HL-60 (cell line): ENCODE data around the gene HECW1.

Experiments
- DNase-seq, 2 experiments: peaks; one replicate each; pipeline ENCODE4 v3.0.0-alpha.2; 2010 to 2020; ENCODE audit warnings: low read depth in 1 of 2, low spot score in 1 of 2
- H3K27ac ChIP-seq: fragments of 250-450 bp; sonication (Bioruptor Pico); replicated peaks from 2 replicates; pipeline ENCODE4 v1.5.1; 2020; ENCODE audit warnings: mild to moderate bottlenecking, moderate library complexity
- H3K27me3 ChIP-seq: fragments of 250-450 bp; sonication (Bioruptor Pico); 2 replicates; pipeline ENCODE4 v1.5.1; 2021; ENCODE audit warnings: mild to moderate bottlenecking, moderate library complexity; ENCODE audit not compliant: insufficient read depth, poor library complexity, severe bottlenecking
- H3K4me3 ChIP-seq: replicated peaks from 2 replicates; pipeline ENCODE4 v1.5.1; 2011; ENCODE audit warnings: mild to moderate bottlenecking, control low read depth, low read length; ENCODE audit not compliant: insufficient read depth
- GABPA ChIP-seq: IDR thresholded peaks from 2 replicates; pipeline ENCODE4 v1.6.1; 2012; ENCODE audit warnings: low read depth
- POLR2AphosphoS5 ChIP-seq: IDR thresholded peaks from 2 replicates; pipeline ENCODE4 v1.6.1; 2012; ENCODE audit warnings: low read depth
- SPI1 ChIP-seq: IDR thresholded peaks from 2 replicates; pipeline ENCODE4 v1.6.1; 2012; ENCODE audit warnings: low read depth, mild to moderate bottlenecking, borderline replicate concordance
- TF ChIP-seq, protein P1 (sequence below): IDR thresholded peaks from one replicate; pipeline ENCODE4 v1.5.1; 2011; ENCODE audit warnings: low read length, control low read depth, inconsistent platforms; ENCODE audit not compliant: insufficient read depth
- TF ChIP-seq, protein P2 (sequence below): IDR thresholded peaks from 2 replicates; pipeline ENCODE4 v1.6.1; 2012; ENCODE audit warnings: low read depth; ENCODE audit not compliant: insufficient replicate concordance

Gene HECW1

DNA sequence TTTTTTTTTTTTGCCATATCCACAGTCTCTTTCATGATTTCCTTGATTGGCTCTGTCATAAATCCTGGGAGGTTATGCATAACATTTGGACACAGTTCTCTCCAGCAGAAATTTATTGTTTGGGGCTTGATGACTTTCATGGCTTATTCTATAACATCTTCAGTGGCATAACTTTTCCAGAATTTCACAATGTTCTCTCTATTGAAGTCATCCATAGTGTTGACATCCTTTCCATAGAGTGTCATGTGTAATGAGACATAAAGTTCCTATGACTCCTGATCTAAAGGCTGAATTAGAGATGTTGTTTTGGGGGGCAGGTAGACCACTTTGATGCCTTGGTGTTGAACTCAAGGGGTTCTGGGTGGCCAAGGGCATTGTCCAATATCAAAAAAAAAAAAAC, 433.8 kb downstream of the HECW1 start:
- no peaks in the 10 kb centered on the region for H3K27me3 ChIP-seq
- no peak overlapping the region for H3K27ac ChIP-seq
- TF ChIP-seq GABPA: no peak
- TF ChIP-seq, protein P1, sequence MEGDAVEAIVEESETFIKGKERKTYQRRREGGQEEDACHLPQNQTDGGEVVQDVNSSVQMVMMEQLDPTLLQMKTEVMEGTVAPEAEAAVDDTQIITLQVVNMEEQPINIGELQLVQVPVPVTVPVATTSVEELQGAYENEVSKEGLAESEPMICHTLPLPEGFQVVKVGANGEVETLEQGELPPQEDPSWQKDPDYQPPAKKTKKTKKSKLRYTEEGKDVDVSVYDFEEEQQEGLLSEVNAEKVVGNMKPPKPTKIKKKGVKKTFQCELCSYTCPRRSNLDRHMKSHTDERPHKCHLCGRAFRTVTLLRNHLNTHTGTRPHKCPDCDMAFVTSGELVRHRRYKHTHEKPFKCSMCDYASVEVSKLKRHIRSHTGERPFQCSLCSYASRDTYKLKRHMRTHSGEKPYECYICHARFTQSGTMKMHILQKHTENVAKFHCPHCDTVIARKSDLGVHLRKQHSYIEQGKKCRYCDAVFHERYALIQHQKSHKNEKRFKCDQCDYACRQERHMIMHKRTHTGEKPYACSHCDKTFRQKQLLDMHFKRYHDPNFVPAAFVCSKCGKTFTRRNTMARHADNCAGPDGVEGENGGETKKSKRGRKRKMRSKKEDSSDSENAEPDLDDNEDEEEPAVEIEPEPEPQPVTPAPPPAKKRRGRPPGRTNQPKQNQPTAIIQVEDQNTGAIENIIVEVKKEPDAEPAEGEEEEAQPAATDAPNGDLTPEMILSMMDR: no peak
- no peak for TF ChIP-seq POLR2AphosphoS5
- no peak overlapping the region for H3K4me3 ChIP-seq
- DNase-seq: no peak

DNA sequence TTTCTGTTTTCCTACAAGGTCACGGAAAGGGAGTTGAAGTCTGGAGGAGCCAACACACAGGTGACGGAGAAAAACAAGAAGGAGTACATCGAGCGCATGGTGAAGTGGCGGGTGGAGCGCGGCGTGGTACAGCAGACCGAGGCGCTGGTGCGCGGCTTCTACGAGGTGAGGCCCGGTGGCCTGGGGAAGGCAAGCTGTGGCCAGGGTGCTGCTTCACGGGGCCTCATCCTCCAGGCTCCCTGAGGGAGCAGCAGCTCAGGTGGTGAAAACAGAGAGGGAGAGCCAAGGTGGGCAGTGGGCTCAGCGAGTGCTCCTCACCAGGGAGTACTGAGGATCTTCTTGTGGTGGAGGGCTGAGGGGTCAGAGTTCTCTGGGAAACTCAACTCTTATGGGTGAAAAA, 438.0 kb downstream of the HECW1 start:
- Histone ChIP-seq H3K27me3 (no peaks in the 10 kb centered on the region), H3K27ac (no peak overlapping the region), H3K4me3 (no peak overlapping the region)
- DNase-seq: no peak
- TF ChIP-seq, protein P1: no peak
- TF ChIP-seq, protein P2, sequence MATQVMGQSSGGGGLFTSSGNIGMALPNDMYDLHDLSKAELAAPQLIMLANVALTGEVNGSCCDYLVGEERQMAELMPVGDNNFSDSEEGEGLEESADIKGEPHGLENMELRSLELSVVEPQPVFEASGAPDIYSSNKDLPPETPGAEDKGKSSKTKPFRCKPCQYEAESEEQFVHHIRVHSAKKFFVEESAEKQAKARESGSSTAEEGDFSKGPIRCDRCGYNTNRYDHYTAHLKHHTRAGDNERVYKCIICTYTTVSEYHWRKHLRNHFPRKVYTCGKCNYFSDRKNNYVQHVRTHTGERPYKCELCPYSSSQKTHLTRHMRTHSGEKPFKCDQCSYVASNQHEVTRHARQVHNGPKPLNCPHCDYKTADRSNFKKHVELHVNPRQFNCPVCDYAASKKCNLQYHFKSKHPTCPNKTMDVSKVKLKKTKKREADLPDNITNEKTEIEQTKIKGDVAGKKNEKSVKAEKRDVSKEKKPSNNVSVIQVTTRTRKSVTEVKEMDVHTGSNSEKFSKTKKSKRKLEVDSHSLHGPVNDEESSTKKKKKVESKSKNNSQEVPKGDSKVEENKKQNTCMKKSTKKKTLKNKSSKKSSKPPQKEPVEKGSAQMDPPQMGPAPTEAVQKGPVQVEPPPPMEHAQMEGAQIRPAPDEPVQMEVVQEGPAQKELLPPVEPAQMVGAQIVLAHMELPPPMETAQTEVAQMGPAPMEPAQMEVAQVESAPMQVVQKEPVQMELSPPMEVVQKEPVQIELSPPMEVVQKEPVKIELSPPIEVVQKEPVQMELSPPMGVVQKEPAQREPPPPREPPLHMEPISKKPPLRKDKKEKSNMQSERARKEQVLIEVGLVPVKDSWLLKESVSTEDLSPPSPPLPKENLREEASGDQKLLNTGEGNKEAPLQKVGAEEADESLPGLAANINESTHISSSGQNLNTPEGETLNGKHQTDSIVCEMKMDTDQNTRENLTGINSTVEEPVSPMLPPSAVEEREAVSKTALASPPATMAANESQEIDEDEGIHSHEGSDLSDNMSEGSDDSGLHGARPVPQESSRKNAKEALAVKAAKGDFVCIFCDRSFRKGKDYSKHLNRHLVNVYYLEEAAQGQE: no peak
- no peak for TF ChIP-seq POLR2AphosphoS5
- TF ChIP-seq SPI1: no peak
- no peak for TF ChIP-seq GABPA

DNA sequence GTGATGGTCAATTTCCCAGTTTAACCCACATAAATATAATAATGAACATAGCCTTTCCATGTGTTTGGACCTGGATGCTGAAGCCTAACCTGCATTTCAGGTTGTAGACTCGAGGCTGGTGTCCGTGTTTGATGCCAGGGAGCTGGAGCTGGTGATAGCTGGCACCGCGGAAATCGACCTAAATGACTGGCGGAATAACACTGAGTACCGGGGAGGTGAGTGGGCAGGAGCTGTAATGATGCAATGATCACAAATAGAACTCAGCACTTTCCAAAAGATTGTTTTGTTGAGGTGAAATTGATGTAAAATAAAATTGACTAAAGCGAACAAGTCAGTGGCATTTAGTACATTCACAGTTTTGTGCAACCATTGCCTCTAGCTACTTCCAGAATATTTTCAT, 439.7 kb downstream of the HECW1 start:
- H3K27me3 ChIP-seq: no peaks in the 10 kb centered on the region
- TF ChIP-seq GABPA (no peak), SPI1 (no peak), POLR2AphosphoS5 (no peak)
- TF ChIP-seq, protein P1: no peak
- TF ChIP-seq, protein P2: no peak
- no peak for DNase-seq
- H3K4me3 ChIP-seq: no peak overlapping the region
- H3K27ac ChIP-seq: no peak overlapping the region

DNA sequence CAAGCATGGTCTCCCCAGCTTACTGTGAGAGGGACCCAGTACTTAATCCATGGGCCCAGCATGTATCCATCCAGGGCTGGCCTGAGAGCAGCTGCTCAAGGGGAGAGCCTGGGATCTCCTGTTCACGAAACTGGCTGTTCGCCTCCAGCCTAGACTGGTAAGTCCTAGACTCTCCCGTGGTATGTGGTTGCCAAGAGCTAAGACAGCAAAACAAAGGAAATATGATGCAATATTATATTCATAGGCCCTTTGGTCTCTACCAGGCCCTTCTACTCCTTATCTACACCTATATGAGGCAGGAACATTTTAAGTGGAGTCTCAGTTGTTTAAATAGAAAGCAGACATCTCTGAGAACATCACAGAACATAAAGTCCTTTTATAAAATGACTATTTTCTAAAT, 441.6 kb downstream of the HECW1 start:
- no peak overlapping the region for H3K4me3 ChIP-seq
- peak in 1 of 2 experiments; percentile 11 for DNase-seq

More for the DNA sequence above, 441.6 kb downstream of the HECW1 start:
- Histone ChIP-seq H3K27me3 (no peaks in the 10 kb centered on the region), H3K27ac (no peak overlapping the region)
- TF ChIP-seq GABPA (no peak), POLR2AphosphoS5 (no peak), SPI1 (no peak)
- TF ChIP-seq, protein P2: no peak
- TF ChIP-seq, protein P1: no peak
